ENCODE measurements around the gene UGT2A2. TPM values are rescaled to one million over a fixed set of nuclear protein-coding genes. Genes with fewer than 3 reads are reported as not detected.

UGT2A2 gene
- total RNA-seq, 1 donor from 2014 or later = not detected

DNA sequence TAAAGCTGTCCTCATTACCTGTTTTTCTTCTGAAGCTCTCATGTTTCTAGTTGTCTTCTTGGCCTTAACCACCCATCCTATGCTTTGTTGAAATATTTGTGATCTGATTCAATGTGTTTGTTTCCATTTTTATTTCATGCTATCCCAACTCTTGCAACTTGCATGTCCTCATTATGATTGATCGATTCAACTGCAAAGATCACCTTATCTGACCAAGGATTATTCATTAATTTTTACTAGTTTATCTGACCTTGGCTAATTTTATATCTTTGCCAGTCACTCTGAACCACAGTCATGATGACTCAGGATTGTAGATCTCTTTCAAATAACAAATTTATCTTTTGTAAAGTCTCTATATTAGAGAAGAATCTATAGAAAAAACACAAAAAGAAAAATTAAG is 70.7 kb downstream of the UGT2A2 start:
- no peak for ATAC-seq

DNA sequence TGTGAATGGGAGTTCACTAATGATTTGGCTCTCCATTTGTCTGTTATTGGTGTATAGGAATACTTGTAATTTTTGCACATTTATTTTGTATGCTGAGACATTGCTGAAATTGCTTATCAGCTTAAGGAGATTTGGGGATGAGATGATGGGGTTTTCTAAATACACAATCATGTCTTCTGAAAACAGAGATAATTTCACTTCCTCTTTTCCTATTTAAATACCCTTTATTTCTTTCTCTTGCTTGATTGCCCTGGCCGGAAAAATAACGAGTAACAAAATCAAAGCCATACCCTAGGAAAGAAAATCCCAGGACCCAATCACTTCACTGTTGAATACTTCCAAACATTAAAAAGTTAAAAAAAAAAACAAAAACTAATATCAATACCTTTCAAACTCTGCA is 76.0 kb downstream of the UGT2A2 start:
- ATAC-seq = no peak

DNA sequence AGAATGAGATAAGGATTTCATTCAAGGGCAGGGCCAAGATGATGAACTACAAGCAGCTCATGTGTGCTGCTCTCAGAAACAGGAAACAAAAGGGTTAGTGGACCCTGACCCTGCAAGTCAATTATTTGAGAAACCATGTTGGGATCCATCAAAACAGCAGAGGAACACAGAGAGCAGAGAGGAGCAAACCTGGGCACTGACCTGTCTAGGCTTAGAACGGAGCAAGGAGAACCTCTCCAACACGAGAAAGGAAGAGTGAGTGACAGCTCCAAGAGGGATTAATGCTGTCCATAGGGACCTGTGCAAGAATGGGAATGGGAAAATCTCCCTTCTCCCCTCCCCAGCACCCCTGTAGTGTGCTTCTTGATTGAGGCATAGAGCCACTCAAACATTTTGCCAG is 89.8 kb downstream of the UGT2A2 start:
- no peak for ATAC-seq

DNA sequence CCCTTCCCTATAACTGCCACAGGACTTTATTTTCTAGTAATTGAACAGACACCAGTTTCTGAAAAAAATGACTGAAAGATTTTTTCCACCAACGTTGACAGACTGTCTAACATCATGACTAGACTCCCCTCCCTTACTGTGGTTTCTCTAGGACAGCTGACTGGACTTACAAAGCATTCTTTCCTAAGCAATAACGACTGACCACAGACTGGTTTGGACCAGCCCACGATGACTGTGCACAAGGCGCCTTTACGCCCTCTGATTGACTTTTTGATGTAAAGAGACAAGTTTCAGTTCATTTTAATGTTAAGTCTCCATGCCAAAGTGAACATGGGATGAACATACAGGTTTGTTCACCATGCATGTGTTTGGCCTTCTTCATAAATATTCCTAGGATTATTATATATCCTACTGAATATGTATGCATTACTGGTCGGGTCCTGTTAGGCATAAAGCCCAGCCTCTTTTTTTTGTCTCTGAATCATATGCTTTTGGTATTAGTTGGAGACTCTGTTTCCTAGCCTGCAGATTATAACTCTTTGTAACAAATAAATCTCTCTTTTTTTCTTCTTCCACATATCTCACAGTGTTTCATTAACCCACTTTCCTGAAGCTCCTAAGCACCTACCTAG is 93.2 kb downstream of the UGT2A2 start:
- ATAC-seq = no peak

Other genes starting within 250 kb of the UGT2A2 start
- not detected for gene UGT2B4, start 143.7 kb downstream of the UGT2A2 start, total RNA-seq
- gene UGT2A1, start 13.6 kb upstream of the UGT2A2 start, total RNA-seq = not detected
- gene SULT1B1, start 121.0 kb upstream of the UGT2A2 start, total RNA-seq = 1.3 TPM
- 0.52 TPM for gene SULT1E1, start 220.5 kb upstream of the UGT2A2 start, total RNA-seq

Data from esophagus mucosa (tissue), 1 donor.